Fibroblast of skin of abdomen (primary cell): ENCODE results near the gene PRRC2A.
A peak's percentile ranks its signal among the peaks of the same experiment; 100 is the strongest.
"Not testable (repeated sequence)": the region's sequence is repeated elsewhere in the genome, so short reads cannot be mapped to it uniquely, and the experiment has no call there.

ENCODE experiments used
- DNase-seq: peaks from one replicate; pipeline ENCODE4 v3.0.0-alpha.2; 2013

PRRC2A gene

DNA sequence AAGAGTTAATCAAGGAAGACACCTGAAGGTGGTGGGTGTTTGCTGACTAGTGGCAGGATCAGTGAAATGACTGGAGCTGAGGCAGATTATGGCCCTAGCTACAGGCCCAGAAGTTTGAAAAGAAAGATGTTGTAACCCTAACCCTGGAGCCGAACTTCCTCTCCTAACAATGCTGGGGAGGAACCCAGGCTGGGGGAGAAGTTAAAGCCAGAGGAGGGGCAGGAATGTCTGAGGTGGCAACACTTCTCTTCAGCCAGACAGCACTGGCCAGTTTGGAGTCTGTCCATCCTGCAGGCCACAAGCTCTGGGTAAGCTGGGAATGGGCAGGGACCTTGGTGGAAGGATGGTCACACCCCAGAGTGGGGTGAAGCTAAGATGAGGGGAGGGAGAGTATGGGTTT, 34.5 kb upstream of the PRRC2A start, which contains the start of gene LST1:
LST1 (plus strand) TSS at position 270 of the 400 bp plus-strand sequence. CDS start 1,023 bp downstream, outside the sequence.
- DNase-seq = no peak

DNA sequence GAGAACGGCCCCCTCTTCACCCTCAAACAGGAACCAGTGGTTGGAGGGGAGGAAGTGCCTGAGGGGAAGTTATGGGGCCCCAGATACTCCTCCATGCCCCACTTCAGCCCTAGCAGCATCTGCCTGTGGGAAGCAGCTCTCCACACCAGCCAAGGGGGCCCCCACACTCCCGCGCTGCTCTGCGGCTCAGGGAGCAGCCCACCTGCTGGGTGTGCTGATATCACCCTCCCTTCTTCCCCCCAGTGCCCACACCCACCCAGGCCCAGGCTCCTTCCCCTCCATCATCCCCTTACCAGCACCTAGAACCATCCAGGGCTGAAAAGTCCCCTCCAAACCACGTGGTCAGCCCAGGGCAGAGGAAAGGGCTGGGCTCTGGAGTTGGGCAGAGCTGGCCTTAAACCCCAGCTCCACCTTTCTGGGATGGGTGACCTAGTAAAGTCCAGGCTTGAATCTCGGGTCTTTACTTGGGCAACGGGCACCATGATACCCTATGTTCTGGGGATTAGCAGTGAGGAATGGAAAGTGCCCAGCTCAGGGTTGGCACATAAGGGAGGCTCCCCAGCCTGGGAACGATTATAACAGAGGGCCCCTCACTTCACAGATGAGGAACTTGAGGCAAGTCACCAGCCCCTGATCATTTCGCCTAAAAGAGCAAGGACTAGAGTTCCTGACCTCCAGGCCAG, 33.8 kb upstream of the PRRC2A start:
- no peak for DNase-seq

DNA sequence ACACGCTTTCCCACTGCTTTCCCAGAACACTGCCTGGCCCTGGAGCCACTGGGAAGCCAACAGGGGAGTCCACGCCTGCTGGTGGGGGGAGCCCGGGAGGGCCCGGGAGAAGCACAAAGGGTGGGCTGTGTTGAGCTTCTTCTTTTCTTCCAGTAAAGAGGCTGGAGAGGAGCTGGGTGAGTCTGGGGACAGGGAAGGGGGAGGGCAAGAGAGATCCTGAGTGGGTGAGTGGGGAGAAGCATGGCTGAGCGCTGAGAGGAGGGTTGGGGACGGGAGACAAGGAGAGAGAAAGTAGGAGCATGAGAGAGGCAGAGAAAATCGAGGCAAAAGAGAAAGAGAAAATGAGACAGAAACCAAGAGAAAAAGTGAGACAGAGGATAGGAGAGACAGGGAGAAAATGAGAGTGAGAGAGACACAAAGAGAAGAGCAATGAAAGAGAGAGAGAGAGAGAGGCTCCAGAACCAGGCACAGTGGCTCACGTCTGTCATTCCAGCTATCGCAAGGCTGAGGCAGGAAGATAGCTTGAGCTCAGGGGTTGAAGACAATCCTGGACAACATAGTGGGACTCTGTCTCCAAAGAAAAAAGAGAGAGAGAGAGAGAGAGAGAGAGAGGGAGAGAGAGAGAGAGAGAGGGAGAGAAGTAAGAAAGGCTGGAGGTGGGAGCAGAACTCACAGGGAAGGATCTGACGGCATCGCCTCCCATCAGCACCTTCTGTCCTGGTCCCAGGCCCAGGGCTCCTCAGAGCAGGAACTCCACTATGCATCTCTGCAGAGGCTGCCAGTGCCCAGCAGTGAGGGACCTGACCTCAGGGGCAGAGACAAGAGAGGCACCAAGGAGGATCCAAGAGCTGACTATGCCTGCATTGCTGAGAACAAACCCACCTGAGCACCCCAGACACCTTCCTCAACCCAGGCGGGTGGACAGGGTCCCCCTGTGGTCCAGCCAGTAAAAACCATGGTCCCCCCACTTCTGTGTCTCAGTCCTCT, 32.4 kb upstream of the PRRC2A start:
- no peak for DNase-seq

DNA sequence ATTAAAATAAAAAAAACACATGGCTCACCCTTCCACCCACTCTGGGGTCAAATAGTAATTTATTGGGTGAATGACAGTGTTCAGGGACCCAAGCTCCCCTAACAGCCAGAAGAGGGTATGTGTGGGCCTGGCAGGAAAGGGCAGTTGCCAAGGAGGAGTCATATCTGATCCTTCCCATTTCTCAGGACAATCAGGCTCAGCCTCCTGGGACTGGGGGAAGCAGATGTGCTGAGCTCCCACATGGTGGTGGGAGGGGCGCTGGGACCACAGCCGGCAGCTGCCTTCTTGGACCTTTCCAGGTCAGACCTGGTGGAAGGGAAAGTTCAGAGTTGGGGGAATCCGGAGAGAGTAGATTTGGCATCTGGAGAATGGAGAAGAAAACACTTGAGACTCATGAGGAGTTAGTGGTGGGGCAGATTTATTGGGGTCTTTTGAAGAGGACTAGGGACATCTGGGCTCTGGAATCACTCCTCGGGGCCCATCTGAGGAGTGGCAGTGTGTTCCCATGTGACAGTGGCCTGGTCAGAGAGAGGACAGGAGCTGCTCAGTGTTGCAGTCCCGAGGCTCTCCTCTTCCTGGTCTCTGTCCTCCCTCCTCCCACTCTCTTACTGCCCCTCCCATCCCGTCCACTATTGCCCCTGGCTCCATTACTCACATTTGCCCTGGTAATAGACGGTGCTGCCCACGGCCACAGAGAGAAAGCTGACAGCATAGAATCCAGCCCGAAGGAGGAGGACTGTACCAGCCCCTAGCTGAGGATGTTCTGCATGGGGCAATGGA, 31.5 kb upstream of the PRRC2A start:
- no peak for DNase-seq

DNA sequence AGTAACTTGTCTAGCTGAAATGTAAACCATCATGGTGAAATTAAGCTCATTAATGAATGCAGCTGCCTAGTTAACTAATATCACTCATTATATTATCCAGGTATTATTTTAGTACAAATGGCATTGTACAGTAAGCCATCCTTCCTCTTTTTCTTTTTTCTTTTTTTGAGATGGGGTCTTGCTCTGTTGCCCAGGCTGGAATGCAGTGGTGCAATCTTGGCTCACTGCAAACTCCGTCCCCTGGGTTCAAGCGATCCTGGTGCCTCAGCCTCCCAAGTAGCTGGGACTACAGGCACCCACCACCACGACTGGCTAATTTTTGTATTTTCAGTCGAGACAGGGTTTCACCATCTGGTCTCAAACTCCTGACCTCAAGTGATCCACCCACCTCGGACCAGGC, 29.8 kb upstream of the PRRC2A start:
- not testable (repeated sequence) for DNase-seq

DNA sequence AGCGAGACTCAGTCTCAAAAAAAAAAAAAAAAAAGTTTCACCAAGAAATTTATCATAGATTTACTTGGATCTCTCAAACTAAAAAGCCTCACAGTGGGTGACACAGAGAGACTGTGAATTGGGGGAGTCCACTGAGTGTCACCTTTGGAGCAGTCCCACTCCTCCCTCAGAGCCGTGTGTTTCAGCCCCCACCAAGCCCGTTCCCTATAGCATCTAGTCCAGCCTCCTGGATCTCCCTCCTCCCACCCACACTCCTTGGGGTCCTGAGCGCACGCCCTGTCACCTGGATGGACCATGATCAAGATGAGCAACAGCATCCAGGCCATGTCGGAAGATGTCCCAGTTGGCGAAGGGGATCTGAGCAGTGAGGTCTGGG, 28.1 kb upstream of the PRRC2A start:
- DNase-seq = no peak

DNA sequence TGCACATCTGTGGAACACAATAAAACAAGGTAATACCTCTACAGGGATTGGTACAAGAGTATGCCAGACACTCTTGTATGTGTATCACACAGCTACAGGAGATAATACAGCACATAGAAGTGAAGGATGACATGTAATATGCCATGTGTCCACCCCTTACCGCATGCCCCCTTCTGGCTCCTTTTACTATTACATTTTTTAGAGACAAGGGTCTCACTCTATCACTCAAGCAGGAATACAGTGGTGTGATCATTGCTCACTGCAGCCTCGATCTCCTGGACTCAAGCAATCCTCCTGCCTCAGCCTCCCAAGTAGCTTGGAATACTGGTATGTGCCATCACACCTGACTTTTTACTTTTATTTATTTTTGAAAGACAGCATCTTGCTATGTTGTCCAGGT, 23.5 kb upstream of the PRRC2A start:
- DNase-seq = peak; percentile 28

DNA sequence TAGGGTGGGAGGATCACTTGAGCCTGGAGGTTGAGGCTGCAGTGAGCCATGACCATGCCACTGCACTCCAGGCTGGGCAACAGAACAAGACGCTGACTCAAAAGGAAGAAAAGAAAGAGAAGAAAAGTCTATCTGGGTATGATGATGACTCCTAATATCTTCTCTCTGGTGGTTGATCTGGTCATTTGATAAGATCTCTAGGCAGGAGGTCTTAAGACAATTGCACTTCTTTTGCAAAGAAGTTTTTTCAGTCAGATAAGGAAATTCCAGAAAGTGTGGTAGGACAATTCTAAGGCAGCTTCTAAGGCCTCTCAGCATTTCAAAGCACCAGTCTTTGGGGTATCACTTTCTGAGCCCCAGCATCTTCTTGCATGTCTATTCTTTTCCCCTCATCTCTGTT, 13.2 kb upstream of the PRRC2A start:
- DNase-seq = no peak

DNA sequence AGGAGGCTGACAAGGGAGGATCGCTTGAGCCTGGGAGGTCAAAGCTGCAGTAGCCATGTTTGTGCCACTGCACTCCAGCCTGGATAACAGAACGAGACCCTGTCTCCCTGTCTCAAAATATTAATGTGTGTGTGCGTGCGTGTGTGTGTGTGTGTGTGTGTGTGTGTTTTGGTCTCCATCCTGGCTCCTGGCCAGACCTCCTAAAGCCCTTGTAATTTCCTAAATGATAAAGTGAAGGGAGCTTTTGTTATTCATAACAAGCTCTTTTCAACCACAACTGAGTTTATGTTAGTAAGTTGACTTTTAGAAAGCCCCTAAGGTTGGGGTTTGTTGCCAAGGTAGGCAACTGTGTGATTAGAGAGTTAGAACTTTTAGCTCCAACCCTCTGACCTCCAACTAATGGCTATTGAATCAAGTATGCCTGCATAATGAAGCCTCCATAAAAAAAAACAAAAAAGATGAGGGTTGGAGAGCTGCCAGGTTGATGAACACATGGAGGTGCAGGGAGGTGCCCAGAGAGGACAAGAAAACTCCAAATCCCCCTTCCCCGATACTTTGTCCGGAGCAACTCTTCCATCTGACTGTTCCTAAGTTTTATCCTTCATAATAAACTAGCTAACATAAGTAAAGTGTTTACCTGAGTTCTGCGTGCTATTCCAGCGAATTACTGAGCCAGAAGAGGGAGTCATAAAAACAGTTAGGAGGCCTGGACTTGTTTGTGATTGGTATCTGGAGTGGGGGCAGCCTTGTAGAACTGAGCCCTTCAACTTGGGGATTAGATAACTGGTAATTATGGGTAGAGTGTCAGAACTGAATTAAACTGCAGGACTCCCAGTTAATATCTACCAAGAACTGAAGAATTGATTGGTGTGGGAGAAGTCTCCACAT, 10.8 kb upstream of the PRRC2A start:
- no peak for DNase-seq

DNA sequence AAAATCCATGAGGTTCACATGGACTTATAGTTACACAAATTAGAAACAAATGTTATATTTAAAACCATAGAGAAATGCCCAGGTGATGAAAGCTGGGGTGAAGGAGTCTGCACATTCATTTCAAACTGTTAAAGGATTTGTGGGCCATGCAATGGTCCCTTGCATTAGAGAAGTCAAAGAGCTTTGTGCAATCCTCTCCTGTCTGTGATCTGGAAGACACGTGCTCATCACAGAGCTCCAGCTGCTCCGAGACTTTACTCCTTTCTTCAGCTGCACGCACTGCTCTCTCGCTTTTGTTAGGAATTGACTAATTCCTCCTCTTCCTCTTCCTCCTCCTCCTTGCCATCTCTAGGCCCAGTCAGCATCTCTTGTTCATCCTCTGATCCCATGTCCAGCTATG, 9.5 kb upstream of the PRRC2A start:
- peak; percentile 42 for DNase-seq

DNA sequence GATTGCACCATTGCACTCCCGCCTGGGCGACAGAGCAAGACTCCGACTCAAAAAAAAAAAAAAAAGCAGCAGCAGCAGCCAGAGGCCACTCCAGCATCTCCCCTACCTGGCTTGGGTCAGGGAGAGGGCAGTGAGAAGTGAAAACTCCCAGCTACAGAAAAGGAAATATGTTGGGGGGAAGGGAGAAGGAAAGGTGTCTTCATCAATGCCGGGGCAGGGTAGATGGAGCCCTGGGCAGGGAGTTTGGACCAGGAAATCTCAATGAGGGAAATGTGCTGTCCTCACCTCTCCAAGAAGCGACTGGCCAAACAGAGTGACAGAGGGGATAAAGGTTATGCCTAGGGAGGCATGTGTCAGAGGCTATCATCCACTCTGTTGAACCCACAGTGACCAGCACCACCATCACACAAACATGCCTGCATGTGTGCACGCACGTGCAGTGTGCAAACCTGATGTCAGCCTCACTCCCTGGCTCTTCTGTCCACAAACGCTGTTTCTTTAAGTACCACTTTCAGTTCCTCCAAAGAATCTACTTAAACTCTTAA, 6.4 kb upstream of the PRRC2A start:
- DNase-seq = no peak

DNA sequence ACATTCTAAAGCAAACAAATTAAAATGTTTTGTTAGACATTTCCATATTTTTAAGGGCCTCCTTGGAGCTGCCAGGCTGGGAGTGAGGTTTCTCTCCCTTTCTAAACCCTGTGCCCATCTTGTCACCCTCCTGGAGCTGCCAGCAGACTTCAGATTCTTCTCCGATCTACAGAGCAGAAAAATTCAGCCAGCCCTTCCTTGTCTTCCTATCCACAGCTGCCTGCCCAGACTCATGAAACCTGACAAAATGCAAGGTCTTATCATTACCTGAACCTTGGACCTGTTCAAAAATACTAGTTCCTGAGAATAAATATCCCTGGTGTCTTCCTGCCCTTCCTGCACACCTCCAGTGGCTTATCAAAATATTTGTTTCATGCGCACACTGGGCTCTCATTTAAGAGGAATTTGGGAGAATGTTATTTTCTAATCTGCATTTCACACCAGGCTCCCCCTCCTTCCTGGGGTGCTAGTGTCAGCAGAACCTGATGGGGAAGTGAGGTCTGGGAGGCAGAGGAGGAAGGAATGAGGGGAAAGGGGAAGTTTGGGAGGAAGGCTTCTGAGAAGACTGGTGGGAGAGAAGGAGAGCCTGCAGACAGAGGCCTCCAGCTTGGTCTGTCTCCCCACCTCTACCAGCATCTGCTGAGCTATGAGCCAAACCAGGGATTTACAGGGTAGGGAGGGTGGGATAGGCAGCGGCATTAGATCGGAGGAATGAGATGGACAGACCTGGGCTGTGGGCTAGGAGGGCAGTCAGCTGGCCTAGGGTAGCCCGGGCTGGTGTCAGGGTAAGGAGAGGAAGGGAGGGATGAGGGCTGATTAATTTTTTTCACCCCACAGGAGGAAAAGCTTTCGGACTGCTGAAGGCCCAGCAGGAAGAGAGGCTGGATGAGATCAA, 5.6 kb upstream of the PRRC2A start, which contains the start of gene AIF1:
AIF1 (plus strand) TSS at position 551 of the 895 bp plus-strand sequence; CDS start at position 647, 96 bp downstream.
- no peak for DNase-seq

DNA sequence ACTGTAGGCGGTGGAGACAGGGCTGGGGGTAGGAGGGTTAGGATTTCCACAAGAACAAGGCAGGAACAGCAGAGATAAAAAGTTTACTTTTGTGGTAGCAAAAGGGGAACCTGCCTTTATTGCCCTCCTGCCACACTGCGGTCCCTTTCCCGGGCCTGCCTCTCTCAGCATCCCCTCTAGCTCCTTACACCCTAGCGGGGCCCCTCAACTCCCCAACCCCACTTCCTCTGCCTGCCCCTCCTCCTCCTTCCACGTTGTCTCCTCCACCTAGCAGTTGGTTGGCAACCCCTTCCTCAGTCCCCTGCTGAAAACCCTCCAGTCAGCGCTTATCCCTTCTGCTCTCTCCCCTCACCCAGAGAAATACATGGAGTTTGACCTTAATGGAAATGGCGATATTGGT, 4.8 kb upstream of the PRRC2A start:
- DNase-seq = no peak

DNA sequence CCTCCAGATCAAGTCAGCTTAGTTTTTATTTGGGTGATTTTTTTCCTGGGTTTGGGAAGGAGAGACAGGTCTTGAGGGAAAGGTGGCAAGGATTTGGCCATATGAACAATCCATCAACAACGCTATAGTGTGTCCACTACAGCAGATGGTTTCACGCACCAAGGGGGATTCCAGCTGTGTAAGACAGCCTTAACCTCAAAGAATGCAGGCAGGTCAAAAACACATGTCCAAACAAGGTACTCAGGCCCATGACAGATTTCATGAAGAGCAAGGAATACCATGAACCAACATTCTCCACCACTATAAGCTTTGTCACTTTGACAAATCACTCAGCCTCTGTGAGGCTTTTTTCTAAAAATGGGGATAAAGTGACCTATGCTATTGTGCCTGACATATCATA, 3.5 kb upstream of the PRRC2A start:
- no peak for DNase-seq

DNA sequence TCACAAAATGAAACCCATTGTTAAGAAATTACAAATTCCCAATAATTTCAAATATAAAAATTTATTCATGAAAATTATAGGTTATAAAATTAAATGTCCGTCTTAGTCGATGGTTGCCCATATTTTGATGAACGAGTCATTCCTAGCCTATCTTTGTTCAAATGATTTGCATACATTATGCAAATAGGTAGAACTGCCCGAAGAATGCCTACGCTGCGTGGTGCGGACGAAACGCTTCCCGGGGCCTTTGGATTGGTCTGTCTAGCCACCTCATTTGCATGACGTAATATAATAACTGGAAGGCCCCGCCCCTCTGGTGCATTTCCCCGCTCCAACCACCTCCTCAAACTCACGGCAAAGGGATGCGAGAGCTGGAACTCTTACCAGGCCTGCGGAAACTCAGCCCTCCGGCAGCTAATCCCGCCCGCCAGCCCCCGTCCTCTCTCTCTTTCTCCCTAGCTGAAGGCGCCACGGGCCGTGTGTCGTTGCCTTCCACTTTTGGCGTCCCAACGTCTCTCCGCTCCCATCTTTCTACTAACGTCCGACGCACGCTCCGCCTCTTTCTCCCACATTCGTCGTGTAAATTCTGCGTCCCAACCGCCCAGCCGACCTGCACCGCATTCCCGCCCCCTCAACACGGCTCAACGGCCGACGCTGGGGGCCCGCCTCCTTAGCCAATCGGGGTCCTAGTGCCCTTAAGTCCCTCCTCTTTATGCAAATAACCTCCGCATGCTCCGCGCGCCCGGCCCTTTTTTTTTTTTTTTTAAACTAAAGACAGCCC, 520 bp upstream of the PRRC2A start:
- peak; percentile 100 for DNase-seq

DNA sequence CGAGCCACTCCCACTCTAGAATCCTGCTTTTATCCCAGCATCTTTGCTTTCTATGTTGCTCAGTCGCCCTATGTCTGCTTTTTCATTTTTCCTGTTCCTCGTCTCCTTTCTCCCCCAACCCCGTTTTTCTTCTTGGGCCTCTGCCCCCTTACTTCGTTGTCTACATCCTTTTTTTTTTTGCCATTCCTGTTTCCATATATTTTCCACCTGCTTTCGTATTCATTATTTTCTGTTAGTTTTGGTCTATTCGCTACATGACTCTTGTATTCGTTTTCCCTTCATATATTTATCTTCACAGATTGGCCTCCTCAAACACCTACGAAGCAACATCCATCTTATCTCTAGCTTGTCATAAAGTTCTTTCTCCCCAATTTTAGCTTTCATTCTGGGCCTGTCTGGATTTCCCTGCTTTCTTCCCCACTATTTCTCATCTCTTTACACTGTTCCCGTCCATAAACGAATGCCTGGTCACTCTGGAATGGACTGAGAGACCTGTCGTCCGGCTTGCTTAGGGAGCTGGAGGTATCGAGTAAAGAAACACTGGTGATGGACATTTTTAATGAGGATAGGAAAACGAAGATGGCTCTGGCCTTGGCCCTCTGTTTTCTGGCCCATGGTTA, 915 bp downstream of the PRRC2A start:
- no peak for DNase-seq

DNA sequence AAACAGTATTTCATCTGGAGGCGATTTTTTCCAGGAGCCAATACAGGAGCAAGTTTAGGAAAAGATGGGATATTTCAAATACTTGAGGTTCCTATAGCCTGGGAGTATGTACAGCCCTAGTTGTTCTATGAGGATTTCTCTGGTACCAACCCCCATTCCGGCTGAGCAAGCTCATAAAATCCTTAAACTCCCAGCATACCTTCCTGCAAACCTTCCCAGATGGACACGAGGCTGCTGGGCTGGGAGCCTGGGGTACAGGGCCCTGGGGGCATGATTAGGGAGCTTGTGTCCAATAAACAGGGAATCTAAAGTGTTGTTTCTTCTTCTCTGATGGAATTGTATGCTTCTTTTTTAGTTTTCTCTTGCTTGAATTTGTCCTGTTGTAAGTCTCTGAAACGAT, 1.5 kb downstream of the PRRC2A start:
- peak; percentile 40 for DNase-seq

DNA sequence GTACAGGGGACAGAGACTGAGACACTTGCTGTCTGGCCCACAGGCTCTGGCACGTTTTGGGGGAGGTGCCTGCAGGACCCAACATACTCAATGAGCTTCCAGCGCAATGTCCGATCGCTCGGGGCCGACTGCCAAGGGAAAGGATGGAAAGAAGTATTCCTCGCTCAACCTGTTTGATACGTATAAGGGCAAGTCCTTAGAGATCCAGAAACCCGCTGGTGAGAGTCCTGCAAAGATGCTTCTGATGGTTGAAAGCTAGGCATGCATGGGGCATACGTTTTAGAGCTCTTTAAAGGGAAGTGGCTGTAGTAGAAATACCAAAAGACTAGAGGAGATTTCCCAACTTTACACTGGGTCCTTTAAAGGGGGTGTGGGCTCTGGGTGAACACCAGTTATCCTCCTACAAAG, 2.2 kb downstream of the PRRC2A start:
- no peak for DNase-seq

DNA sequence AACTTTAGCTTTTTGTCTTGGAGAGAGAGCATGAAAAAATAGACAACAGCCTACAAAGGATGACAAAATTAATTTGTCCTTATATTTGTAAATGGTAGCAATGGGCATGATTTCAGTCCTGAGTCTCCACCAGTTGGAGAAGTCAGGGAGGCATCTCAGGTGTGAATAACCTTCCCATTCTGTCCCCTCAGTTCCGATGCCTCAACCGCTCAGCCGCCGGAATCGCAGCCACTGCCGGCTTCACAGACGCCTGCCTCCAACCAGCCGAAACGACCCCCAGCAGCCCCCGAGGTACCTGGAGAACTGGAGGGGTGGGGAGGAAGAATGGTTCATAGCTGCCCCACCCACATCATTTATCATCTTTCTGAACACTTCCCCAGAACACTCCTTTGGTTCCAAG, 3.6 kb downstream of the PRRC2A start:
- DNase-seq = no peak
